GM21526 (cell line): Measurements from ENCODE around the gene RPL29.

Source experiments
- ATAC-seq: cut with Tn5 transposase; IDR thresholded peaks from one replicate; pipeline ENCODE4 v1.9.1; 2021; ENCODE audit warnings: moderate library complexity; ENCODE audit not compliant: unreplicated experiment, low FRiP score

RPL29 gene

GRCh38 chr3:51985063-51985462 lies 10.6 kb downstream of the RPL29 start:
- ATAC-seq: no peak

DNA sequence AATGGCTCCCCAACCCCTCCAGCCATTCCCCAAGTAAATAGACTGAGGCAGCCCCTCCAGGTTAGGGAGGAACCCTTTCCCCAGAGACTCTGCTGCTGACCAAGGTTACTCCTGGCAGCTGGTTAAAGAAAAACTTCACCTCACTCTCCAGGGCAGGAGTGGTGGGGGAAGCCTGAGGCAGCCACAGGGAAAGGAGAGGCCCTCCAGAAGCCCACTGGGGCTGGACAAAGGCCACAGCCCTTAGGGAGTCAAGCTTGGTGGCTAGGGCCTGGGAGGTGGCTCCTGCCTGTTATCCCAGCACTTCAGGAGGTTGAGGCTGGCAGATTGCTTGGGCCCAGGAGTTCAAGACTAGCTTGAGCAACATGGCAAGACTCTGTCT lies 11.4 kb downstream of the RPL29 start:
- ATAC-seq: no peak

DNA sequence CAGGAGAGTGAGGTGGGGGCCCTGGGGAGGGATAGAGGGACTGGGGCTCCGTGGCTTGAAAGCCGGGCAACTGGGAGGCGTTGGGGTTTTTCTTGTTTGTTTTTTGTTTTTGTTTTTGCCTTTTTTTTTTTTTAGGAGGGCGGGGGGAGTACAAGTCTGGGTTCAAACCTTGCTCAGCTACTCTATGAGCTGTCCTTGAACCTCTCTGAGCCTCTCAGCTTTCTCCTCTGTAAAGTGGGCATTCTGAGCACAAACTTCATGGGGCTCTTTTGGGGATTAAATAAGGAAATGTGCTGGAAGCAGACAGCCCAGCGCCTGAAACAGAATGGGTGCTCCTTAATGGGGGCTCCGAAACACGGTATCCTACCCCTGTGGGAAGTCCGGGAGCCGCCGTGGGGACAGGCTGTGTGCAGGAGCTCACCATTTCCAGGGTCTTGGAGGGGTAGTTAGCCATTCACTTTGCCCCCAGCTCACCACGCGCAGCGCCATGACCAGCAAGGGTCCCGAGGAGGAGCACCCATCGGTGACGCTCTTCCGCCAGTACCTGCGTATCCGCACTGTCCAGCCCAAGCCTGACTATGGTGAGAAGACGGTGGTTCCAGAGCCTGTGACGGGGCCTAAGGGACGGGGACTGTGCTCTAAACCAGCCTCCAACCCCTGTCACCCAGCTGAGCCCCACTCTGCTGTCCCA lies 12.0 kb downstream of the RPL29 start:
- no peak for ATAC-seq

GRCh38 chr3:51982838-51983577 lies 12.7 kb downstream of the RPL29 start, which contains the start of gene ACY1:
Gene ACY1, plus strand, starts transcription at chr3:51983535. Its CDS starts 530 bp downstream, at chr3:51984065.
- ATAC-seq: peak; percentile 57

DNA sequence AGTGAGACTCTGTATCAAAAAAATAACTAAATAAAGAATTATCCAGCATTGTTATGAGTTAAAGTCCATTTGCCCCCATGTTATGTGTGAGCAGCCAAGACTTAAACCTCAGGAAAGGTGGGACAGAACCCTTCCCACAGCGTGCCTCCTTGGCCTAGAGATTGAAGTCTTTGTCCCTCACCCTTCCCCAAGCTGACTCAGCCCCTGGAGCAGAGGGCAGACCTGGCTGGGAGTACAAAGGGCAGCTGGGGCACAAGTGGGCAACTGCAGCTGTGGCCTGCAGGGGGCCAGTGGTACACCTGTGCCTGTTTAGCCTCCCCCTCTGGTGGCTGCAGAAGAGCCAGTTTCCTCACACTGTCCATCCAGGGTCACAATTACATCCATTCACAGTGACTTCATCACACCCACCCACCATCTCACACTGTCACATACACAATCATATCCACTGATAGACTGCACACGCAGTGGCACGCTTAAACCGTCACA lies 13.3 kb downstream of the RPL29 start:
- ATAC-seq: peak; percentile 36

DNA sequence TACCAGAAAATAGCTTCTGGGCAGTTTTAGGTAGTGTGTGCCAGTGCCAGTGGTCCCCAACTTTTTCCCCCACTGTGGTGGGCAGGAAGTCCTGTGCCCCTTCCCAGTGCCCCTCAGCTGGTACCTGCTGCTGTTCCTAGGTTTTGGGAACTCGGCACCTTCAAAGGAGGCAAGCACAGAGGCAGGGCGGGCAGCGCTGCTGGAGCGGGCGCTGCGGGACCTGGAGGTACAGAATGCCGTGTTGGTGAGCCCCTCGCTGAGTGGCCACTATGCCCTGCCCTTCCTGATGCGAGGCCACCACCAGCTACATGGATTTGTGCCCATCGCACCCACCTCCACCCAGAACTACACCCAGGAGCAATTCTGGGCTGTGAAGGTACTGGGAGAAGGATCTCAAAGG lies 15.4 kb downstream of the RPL29 start:
- no peak for ATAC-seq

GRCh38 chr3:51978143-51978502 lies 17.6 kb downstream of the RPL29 start:
- no peak for ATAC-seq

DNA sequence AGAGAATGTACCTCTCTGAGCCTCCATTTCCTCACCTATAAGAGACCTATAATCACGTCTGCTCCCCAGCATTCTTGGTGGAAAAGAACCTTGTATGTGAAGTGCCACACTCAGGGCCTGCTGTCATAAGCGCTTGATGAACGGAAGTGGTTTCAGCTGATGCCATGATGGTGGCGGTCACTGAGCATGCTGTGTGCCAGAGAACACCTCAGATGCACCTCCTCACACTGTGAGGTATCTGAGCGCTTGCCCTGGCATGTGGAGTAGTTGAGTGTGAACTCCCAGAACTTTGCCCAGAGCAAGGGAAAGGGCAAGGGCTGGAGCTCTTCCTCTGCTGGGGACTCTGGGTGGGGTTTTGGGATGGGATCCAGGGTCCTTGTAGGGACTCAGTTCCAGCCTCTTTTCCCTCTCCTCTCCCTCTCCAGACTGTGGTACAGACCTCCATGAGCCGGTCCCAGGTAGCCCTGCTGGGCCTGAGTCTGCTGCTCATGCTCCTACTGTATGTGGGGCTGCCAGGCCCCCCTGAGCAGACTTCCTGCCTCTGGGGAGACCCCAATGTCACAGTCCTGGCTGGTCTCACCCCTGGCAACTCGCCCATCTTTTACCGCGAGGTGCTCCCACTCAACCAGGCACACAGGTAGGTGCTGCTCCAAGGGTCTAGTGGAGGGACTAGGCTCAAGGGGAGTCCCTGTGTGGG lies 18.1 kb downstream of the RPL29 start:
- ATAC-seq: no peak

- no peak for ATAC-seq
These were observed 19.7 kb downstream of the RPL29 start for GRCh38 chr3:51975852-51976549.

DNA sequence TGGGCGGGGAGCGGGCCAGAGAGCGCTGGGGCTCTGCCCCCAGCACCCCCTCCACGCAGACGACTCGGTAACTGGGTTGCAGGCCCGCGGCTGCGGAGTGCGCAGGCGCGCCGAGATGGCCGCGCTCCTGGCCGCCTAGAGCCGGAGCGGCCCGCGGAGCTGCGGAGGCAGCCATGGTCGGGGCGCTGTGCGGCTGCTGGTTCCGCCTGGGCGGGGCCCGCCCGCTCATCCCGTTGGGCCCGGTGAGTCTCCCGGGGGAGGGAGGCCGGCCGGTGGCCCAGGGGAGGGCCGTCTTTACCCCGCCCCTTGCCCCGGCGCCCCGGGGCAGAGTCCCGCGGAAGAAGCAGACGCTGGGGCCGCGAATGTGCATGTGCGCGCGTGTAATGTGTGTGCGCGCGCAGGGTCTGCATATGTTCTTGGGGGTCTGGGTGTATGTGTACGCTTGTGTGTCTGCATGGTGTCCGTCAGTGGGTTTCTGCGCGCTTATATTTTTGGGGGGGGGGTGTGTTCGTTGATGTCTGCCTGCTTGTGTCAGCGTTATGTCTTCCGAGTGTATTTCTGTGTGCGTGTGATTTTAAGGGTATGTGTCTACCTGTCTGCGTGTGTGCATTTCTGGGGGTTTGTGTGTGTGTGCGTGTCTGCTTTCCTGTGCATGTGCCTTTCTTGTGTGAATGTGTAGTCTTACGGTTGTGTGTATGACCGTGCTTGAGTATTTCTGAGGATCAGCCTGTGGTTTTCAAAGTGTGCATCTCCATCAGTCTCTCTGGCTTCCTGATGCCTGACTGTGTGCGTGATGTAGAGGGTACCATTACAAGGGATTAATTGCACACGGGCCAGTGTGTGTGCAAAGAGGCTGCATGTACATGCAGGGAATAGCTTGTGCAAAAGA lies 20.5 kb downstream of the RPL29 start, which contains the start of gene ABHD14A:
Gene ABHD14A (plus strand): TSS at position 102 of the 889 bp plus-strand sequence. CDS start 72 bp downstream, at position 174.
- ATAC-seq: peak; percentile 48

DNA sequence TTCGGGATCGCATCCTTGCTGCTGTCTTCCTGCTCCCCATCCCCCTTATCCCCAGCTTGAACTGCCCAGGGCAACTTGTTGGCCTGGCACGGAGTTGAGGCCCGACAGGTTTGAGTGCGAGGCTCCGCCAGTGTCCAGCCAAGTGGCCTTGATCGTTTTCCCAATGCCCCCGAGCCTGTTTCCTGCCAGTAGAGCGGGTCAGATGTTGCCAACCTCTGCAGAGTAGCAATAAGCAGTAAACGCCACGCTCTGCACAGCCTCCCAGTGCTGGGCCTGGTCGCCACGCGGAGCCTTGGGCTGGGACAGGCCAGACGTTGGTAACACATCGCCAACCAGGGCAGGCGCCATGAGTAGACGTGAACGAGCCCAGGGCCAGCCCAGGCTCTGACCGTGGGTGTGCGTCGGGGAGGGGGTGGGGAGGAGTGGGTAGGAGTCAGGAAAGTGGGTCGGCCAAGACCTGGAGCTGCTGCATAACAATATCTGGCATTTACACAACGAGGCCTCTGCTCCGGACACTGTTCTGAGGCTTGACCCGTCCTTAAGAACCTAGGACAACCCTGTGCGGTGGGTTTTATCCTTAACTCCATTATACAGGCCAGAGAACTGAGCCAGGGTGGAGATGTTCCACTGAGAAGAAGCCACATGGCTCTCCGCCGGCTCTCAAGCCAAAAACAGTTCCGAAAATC lies 21.3 kb downstream of the RPL29 start:
- ATAC-seq: no peak

- ATAC-seq: no peak
These were observed 24.3 kb downstream of the RPL29 start for GRCh38 chr3:51971350-51971749.

DNA sequence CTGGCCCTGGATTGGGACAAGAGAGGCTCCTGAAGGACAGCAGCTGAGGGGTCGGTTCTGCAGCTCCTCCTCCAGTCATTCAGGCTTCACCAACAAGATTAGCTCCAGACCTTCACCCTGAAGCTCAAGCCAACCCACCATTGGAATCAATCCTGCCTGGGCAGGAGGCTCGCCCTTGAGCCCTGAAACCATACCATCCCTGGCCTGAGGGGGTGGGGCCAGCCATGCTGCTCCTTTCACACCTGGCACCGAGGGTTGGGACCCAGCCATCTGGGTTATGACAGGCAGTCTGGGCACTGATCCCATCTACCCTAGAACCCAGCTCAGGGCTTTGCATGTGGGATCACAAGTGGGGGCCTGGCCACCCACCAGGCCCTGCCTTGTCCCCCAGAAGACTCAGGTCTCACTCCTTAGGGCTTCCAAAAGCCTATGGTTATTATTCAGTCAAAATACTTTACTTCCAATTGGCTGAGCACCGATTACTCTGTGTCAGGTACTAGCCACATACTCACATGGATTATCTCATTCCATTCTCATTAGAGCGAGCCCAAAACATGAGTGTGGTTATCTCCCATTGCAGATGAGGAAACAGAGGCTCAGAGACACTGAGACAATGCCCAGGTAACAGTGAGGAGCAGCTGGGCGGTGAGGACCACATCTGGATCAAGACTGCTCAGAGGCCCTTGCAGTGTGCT lies 24.9 kb downstream of the RPL29 start:
- no peak for ATAC-seq

DNA sequence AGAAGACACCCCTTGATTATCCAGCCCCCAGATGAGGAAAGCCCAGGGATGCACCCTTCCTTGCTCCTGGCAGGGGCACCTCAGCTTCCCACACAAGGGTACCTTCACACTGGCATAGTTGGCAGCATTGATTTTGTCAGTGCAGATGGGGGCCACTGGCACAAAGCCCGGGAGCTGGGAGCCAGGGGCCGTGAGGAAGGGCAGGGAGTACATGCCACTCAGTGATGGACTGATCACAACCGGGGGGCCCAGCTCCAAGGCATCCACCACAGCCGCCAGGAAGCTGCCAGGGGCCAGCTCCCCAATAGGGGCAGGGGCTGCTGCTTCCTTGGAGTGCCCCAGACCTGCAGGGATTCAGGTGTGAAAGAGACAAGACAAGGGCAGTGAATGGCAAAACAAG lies 25.9 kb downstream of the RPL29 start:
- ATAC-seq: no peak

- no peak for ATAC-seq
These were observed 26.6 kb downstream of the RPL29 start for GRCh38 chr3:51968883-51969678.

- no peak for ATAC-seq
These were observed 27.4 kb downstream of the RPL29 start for GRCh38 chr3:51968170-51968775.

DNA sequence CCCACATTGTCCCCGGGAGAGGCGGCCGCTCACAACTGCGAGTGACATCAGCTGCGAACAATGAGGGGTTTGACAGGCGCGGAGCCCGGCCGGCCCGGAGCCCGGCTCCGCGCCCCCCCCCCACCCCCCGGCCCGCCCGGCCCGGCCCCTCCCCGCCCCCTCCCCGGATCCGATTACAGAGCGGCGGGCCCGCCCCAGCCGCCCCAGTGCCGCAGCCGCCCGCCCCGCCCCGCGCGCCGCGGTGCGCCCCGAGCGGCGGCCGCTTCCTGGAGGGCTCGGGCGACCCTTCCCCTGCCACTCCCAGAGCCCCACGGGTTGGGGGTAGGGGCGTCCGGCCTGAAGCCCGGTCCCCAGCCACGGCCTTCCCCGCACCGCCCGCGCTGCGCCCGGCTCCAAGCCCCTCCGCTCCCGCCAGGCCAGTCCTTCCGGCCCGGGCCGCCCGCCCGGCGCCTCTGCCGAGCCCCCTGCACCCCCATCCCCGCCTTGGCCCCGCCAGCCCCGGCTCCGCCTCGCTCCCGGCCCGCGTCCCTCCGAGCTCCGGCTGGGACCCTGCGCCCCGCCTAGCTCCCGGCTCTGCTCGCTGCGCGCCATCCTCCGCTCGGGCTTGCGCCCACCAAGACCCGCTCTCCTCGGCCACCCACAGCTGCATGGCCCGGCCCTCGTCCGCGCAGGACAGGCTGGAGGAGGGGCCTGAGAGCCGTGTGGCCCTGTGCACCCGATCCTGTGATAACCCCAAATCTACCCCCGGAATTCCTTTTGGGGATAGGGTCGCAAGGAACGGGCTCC lies 28.1 kb downstream of the RPL29 start, which contains the start of gene PCBP4:
Gene PCBP4 (minus strand): TSS at position 71 of the 786 bp plus-strand sequence. CDS start 6,214 bp downstream, outside the sequence.
- no peak for ATAC-seq
